SIG-M5 treated with dmso at 0.1 percent for 504 hours (cell line): ENCODE measurements around the gene ST3GAL5.
A peak's percentile ranks its signal among the peaks of the same experiment; 100 is the strongest.

Experiments
- DNase-seq: peaks from one replicate; lab custom pipeline; 2025; ENCODE audit not compliant: unreplicated experiment; lab: John Stamatoyannopoulos, UW

Gene ST3GAL5

DNA sequence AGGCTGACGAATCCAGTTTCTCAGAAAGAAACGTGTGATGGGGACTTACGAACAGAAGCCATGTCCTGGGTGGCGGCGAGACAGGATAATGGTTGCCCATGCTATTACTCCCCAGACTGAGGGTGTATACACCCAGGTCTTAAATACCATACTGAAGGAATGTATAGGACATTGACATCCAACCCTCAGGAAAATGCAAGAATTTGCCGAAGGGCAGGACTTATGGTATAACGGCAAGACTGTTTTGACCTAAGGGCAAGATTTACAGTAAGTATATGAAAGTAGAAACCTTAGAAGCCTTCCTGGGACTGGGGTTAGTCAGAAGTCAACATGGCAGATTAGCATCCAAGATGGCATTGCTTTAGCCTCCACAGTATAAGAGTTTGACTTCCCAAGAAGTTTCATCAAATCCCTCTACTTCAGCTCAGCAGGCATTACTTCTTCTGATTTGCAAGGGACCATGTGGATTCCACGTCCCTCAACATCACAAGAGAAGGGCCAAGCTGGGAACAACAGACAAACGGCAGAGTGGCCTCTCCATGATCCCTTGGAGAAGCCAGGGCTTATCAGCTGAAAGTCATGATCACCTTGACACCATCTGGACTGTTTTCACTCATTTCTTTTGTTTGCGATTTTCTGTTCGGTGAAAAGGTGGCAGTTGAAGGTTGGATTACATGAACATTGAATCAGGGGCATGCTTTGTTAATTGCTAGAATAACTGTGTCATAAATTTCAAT lies 21.1 kb downstream of the ST3GAL5 start:
- DNase-seq = no peak

DNA sequence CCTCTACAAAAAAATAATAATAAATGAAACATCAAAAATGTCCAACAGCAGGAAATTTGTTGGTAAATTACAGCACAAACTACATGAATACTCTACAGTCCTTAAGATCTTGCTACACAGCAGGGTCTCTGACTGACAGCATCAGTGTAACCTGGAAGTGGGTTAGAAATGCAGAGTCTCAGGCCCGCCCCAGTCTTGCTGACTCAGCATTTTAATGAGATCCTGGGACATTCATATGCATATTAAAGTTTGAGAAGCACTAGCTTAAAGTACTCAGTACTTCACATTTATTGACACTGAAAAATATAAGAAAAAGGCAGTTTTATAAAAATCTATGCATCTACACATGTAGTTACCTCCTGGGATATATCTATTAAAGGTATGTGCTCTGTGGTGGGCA lies 21.7 kb downstream of the ST3GAL5 start:
- DNase-seq = no peak

DNA sequence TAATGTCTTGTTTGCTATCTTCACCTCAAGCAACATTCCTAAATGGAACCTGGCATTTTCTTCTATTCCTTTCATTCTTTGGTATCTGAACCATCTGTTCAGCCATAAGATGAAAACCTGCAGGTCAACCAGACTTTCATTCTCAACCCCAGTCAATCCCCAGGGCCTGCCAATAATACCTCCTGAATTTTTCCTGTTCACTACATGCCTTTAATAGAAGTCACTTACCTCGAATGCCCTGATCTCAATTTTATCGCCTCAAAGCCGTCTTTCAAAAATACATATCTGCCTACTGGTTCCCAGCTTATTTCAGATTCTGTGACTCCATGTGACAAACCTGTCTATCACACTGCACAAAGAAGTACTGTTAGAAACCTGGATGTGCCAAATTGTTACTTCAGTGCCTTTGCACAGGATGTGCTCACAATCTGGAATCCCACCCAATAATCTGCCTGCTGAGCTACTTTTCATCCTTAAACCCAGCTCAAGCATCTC lies 22.6 kb downstream of the ST3GAL5 start:
- no peak for DNase-seq

DNA sequence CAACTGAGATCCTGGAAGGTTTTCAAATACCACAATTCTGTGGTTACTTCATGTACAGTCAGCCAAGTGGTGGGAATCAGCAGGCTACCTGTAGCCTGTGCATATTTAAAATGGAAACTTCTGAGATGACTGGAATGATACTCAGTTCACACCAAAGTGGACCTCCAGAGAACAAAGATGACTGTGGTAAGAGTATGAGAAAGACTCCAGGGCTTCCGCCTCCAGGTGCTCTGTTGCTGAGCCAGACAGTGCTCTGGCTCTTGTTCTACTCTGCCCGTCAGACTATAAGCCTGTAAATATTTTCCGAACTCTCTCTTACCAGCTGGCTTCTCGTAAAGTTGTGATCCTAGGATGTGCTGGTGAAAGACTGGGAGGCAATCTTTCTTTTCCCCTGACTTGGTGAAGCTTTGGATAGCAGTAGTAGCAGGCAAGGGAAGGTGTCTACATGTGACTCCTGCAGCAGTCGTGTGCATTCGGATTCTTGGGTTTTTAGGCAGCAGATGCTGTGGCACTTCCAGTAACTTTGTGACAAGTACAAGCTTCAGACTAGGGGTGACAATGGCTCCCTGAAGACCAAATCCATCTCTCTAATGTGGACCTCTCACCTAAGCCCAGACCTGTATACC lies 23.1 kb downstream of the ST3GAL5 start:
- DNase-seq = no peak

DNA sequence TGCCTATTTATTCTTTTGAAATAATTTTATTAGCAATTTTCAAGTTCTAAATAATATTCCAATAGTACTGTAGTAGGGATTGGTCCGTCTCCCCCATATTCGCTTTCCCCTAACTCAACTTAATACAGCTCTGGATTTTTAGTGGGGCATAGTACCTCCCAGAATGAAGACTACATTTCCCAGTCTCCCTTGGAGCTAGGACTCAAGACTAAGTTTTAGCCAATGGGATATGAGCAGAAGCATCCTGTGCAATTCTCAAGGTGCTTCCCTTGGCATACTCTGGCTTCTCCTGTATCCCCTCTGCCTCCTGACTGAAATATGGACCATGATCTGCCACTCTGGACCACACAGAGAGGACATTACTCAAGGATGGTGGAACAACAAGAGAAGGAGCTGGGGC lies 24.1 kb downstream of the ST3GAL5 start:
- DNase-seq = no peak

DNA sequence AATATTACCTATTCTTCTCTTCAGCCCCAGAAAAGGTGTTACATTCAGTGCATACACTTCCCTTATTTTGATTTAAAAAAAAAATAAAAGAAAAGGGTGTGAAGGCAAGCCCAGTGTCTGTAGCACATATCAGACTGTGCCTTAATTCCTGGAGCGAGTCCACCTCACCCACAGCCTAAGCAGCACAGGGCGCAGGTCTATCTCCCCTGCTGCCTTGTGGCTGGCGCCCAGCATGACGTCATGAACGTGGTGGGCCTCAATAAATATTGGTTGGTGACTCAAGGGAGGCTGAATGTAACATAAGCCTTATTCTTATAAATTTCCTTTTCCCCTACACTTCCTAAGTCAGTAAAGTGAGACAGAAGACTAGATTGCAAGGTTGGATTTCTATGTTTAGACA lies 26.4 kb downstream of the ST3GAL5 start:
- DNase-seq = no peak

DNA sequence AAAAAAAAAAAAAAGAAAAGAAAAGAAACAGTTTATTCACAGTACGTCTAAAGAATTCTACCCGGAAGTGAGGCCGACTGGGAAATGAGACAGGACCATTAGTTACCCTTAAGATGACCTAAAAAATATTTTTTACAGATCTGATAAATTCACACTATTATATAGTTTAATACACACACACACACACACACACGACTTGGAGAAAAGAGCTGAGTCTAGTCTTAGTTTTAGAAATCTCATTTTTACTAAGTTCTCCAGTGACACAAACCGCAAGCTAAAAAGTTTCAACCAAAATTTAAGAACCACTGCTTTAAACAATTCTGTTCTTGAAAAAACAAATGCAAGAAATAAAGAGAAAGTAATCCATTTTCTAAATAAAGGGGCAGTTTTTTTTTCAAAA lies 27.1 kb downstream of the ST3GAL5 start:
- no peak for DNase-seq

DNA sequence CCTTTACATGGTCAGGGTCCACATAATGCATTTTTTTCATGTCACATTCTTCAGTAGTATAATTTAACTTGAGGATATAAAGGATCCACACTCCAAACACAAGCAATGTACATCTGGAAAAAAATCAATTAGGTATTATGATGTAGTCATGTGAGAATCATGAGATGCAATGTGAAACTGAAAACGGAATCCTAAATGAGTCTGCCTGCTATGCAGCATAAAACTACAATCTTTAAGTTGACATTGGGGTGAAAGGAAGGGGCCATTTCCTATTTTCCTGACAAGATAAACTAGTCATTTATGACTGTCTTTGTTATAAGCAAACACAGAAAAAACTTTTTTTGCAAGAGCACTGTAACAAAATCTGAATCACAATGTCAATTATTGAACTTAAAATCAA lies 27.6 kb downstream of the ST3GAL5 start:
- no peak for DNase-seq

DNA sequence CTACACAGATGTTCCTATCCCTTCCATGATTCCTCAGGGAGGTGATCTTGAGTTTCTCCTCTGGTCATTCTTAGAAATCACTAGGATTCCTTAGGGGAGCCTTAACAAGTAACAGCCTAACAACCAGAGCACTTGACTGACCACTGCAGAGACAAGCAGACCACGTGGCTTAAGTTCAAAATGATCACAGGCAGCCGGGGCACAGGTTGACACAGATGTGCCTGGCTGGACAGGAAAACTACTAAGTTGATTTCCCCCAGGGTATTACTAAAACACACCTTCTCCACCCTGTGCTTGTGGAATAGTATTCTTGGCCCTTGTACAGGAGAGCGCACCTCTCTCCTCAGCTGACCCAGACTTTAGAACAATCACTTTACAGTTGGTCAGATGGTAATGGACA lies 29.9 kb downstream of the ST3GAL5 start:
- DNase-seq = no peak

DNA sequence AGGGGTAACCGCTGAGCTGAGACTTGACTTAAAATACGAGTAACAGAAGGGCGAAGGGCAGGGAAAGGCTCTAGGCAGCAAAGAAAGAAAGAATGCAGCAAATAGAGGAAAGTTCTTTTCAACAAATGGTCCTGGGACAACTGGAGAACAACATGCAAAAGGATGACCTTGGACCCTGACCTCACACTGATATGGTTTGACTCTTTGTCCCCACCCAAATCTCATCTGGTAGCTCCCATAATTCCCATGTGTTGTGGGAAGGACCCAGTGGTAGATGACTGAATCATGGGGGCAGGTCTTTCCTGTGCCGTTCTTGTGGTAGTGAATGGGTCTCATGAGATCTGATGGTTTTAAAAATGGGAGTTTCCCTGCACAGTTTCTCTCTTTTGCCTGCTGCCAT lies 33.9 kb downstream of the ST3GAL5 start:
- DNase-seq = no peak

DNA sequence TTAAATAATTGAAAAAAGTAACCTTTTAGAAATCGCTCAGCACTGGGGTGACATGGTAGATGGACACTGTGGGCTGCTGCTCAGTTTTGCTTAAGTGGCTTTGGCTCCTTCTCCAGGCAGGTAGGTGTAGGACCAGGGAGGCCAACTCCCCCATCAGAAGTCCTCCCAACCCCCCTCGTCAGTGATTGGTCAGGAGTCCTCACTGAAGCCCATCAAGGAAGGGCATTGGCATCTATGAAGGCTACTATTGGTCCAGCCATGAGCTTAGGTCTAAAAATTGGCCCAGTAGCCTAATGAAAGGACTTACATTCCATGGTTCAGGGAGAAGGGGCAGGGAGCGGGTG lies 34.7 kb downstream of the ST3GAL5 start:
- no peak for DNase-seq

DNA sequence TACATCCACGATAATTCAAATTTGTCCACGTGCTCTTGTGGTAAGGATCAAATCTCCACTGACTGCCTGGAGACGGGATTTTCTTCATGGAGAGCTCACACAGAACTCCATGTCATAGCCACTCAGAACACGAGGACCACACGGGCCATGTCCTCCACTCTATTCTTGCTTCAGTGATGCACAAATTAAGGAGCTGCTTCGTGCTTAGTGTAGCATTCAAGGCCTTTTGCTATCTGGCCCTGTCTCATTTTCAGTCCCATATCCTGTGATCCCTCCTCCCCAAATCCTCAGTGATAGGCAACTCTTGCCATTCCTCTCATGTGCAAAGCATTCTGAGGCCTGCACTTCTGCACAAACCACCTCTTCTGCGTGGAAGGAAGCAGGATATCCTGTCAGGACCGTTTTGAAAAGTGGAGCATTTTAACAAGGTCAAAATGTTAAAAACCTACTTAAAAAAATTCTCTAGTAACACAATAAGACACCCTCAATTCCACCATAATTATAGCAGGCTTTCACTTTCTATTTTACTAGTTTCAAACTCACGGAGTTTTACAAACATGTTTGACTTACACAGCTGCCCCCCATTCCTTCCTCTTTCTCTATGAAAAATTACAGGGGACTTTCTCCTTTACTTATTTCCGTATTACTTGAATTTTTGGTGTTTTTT lies 35.2 kb downstream of the ST3GAL5 start:
- peak; percentile 42 for DNase-seq

DNA sequence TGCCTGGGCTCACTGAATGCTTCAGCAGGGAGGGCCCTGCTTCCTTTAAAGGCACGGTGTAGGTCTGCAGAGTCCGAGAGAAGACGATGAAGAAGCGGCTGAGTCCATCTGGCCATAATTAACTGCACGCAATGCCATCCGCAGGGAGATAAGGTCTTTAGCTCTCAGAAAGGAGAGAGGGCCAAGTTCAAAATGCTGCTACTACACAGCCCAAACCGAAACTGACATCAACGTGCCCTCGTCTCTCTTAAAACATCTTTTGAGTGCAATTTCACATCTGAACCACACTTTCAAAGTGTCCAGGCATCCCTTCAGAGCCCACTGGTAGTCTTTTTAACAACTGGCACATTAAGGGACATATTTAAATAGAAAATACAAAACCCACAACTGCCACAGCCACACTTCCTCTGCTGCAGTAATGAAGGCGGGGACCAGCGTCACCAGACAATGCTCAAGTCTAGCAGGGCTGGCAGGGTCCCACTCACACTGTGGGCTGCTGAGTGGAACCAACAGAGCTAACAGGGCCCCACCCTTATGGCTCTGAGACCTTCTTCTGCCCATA lies 35.8 kb downstream of the ST3GAL5 start:
- peak; percentile 10 for DNase-seq

DNA sequence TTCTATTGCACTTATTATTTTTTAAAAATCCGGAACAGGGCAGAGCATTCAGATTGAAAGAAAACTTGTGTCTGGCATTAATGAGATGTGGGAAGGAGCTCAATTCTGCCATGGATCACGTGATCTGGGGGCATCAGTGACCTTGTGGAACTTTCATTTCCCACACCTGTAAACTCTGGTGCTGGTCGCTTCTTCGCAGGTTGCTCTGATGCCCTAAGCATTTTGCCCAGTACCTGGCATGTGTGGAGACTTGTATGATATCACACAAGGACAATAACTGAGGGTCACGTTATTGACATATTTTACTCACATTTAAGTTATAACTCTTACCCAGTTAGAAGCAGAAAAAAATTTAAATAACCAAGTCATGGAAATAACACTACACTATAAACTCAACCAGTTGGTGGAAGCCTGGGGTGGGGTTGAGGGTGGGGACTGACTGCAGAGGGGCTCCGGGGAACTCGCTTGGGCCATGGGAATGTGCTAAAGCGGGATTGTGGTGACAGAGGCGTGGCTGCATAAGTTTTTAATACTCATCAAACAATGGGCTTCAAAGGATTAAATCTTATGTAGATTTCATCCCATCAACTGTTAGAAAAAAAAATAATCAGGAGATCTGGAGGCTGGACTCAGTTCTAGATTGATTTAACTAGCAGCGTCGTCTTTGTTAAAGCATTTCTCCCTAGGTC lies 36.5 kb downstream of the ST3GAL5 start:
- DNase-seq = no peak

DNA sequence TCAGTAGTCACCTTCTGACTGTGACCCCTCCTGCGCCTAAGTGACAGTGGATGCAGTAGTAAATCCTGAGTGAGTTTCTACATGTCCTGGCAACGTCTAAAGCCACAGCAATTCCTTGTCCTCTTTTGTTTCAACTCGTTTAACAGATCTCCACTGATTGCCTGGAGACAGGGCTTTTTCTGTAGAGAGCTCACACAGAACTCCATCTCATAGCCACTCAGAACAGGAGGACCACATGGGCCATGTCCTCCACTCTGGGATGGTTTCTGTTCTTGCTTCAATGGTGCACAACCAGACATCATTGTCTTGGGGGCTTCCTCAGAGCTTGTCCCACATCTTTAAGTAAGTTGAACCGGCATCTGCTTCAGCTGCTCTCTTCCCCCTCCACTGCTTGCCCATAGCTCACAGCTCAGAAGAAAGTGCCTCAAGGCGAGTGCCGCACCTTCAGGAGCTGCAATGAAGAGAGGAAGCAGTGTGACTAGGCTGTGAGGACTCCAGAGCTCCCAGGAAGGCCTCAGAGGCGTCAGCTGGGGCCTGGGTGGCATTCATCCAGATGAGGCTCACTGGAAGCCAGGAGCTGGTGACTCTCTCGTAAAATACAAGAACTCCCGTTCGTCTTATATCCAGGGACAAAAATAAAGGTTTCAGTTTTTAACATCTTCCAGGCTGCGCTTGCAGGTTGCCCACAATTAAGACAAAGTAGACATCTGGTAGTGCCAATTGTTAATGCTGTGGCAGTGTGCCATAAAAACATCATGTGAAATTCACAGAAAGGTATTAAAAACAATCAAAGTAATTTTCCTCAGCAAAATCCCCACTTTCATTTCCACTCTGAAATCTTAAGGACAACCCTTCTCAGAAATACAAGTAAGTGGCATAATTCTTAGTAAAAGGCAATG lies 37.3 kb downstream of the ST3GAL5 start:
- DNase-seq = no peak

DNA sequence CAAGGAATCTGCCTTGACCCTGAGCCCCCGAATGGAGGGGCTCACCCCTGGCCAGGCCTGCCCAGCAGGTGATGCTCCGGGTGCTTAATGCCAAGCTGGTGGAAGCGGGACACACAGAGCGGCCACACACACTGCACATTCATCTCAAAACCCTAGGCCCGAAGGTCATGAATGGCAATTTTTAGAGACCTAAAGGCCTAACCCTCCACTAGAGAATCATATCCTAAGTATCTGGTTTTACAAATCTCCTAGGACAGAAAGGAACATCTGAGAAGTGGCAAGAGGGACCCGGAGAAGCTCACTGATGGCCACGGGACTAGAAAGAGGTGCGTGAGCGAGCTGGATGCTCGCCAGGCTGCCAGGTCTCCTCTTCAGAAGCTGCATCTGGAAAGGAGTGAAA lies 38.3 kb downstream of the ST3GAL5 start:
- no peak for DNase-seq

DNA sequence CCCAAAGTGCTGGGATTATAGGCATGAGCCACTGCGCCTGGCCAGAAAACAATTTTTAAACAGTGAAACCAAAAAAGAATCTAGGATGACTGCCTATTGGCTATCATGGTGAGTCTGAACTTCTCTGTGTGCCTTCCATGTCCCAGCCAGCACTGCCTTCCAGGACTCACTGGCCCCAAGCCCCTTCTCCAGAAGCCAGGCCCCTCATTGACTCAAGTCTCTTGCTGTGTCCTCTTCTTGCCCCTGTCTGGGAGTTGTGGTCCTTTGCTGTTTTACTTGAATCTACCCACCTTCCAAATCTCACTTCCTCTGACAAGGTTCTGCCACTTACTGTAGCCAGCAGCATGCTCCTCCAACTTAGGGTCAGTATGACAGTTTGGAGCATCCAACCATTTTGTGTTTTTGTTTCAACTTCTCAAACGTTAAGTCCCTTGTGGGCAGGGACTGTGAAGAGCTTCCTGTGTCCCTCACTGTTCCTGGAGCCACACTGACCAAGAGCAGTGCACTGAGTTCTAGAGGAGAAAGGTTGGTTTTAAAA lies 41.7 kb downstream of the ST3GAL5 start:
- no peak for DNase-seq

DNA sequence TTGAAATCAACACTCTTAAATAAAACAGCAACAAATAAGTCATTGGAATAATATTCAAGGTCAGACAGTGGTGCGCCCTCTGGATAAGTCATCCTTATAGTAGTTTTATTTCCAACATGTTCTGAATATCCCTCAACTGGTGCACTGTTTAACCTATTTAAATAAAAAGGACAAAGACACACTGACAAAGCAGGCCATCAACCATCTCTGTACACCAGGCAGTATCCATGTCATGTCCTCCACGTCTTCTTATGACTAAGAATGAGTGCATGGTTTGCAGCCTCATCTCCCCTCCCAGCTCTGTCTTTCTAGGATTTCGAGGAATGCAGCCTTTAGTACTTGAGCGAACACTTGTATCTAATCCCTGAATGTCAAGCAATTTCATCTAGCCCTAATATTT lies 42.4 kb downstream of the ST3GAL5 start:
- DNase-seq = no peak

DNA sequence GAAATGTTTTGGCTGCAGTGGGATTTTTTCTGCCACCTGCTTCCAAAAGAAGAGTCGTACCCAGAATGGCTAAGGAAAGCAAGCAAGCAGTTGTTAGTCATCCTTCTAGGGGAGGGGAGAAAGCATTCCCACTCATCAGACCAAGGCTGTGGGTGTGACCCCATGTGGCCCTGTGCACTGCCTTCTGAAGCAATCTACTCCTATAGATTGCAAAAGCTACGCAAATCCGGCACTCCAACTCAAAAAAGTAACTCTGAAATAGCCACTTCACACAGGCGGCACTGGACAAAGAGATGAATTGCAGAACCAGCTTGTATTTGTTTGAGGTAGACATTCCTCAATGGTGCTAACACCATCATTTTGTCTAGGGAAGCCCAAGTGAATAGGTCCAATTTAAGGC lies 44.3 kb downstream of the ST3GAL5 start:
- peak; percentile 83 for DNase-seq

DNA sequence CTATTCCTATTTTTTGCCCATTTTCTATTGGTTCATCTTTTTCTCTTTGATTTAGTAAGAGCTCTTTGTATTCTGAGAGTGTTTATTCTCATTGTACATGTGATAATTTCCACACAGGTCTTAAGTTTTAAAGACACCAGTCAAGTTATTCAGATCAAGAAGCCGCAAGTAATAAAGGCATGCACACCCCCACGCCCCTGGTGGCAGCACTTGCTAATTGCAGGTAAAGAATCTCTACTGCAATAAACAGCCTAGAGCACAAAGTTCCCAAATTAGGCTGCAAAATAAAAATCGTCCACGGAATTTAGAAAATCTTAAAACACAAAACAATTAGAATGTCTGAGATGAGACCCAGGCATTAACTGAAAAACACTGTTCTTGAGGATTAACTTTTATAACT lies 45.2 kb downstream of the ST3GAL5 start:
- DNase-seq = peak; percentile 38
